Lower leg skin (tissue), 4 donors: Measurements from ENCODE around the gene BEND7. TPM values are rescaled to one million over a fixed set of nuclear protein-coding genes. Genes with fewer than 3 reads are reported as not detected.

ENCODE experiments used
- DNase-seq, 2 donors: peaks; one replicate each; pipeline ENCODE4 v3.0.0-alpha.2; 2019; ENCODE audit warnings: low spot score in 2 of 2
- H3K4me3 ChIP-seq: fragments of 200-600 bp; sonication (generic); 2 replicates; pipeline ENCODE4 v1.5.1; 2017; ENCODE audit warnings: mild to moderate bottlenecking, low read depth; ENCODE audit not compliant: poor library complexity, severe bottlenecking
- POLR2A ChIP-seq, 2 donors: fragments of 450-650 bp; IDR thresholded peaks; one replicate each; pipeline ENCODE4 v1.6.1; 2016 to 2017; ENCODE audit warnings: antibody characterized with exemption in 2 of 2, mild to moderate bottlenecking in 1 of 2, moderate library complexity in 1 of 2
- WGBS, 2 donors: methylation state at CpG; one replicate each; pipeline ENCODE4 v1.1.5; 2018; 5-methylcytosine and 5-hydroxymethylcytosine counted together
- intact Hi-C: fragments of 100-400 bp; cut with DNase I; formaldehyde crosslinking; loops from one replicate; pipeline ENCODE4 v1.15.0; 2023; ENCODE audit warnings: low total_unique reads
- total RNA-seq, 4 donors: library from RNA; depleted of rRNA; stranded (reverse); fragments of >200 nt; gene quantifications; one replicate each; pipeline ENCODE4 v1.1.0, GENCODE V29; 2016
- TF ChIP-seq, protein P1 (sequence below), 3 donors: fragments of 450-650 bp; IDR thresholded peaks; one replicate each; pipeline ENCODE4 v1.5.1; 2016; ENCODE audit warnings: antibody characterized with exemption in 3 of 3, mild to moderate bottlenecking in 3 of 3, moderate library complexity in 2 of 3

The BEND7 gene
- total RNA-seq, 4 donors from 2014 or later, result 3.7 to 8.1 (median 5.8) TPM

DNA sequence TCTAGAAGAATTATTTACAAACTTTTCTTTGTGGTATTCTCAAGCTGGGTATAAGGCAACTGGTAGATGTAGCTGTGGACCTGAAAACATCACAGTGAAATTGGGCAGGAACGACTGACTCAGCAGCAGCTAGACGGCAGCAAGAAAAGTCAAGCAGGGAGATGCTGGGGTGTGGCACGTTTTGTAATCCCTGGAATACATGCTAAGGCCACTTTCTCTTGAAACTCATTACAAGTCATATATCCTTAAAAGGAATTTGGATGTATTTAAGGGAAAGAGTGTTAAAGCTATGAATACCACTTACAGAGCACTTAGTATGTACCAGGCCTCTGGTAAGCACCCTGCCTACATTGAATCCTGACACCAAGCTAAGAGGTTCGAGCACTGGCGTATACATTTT, 17.4 kb downstream of the BEND7 start:
- H3K4me3 ChIP-seq, result no peak overlapping the region
- TF ChIP-seq POLR2A (IDR thresholded peaks at IDR 0.05), result no peak
- TF ChIP-seq, protein P1, sequence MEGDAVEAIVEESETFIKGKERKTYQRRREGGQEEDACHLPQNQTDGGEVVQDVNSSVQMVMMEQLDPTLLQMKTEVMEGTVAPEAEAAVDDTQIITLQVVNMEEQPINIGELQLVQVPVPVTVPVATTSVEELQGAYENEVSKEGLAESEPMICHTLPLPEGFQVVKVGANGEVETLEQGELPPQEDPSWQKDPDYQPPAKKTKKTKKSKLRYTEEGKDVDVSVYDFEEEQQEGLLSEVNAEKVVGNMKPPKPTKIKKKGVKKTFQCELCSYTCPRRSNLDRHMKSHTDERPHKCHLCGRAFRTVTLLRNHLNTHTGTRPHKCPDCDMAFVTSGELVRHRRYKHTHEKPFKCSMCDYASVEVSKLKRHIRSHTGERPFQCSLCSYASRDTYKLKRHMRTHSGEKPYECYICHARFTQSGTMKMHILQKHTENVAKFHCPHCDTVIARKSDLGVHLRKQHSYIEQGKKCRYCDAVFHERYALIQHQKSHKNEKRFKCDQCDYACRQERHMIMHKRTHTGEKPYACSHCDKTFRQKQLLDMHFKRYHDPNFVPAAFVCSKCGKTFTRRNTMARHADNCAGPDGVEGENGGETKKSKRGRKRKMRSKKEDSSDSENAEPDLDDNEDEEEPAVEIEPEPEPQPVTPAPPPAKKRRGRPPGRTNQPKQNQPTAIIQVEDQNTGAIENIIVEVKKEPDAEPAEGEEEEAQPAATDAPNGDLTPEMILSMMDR (IDR thresholded peaks at IDR 0.05), result no peak
- WGBS, 2 donors, result 67 to 71% methylated on average over 5 of the region's 5 CpGs
- no peak for DNase-seq
- intact Hi-C loops, result no loop called here

DNA sequence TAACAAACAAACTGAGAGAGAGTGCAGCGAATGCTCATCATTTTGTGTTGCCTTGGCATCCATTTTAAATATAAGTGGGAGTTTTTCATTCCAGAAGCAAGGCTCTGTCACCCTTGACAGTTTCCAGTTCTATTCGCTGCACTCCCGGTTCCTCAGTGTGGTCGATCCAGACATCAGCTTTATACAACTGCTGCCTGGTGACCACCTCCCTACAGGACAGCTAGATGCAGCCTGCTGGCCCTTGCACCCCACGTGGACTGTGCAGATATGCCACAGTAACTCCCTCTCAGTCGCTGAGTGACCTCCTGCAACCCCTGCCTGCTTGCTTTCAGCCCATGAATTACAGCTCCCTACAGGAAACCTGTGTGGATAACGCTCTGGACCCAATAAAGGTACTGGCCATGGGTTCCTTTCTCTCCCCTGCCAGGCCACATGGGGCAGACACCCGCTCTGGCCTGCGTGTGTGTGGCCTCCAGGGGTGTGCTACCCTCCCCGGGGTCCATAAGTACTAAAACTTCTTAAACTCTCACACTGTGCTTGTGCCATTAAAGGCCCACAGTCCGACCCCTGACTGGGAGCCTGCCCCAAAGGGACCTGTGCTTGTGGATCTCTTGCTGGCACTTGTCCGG, 23.6 kb downstream of the BEND7 start:
- no peak for DNase-seq
- intact Hi-C loops, result no loop called here
- WGBS, 2 donors, result 90 to 92% methylated on average over 12 of the region's 12 CpGs
- no peak overlapping the region for H3K4me3 ChIP-seq
- TF ChIP-seq, protein P1 (IDR thresholded peaks at IDR 0.05), result no peak
- no peak for TF ChIP-seq POLR2A (IDR thresholded peaks at IDR 0.05)

DNA sequence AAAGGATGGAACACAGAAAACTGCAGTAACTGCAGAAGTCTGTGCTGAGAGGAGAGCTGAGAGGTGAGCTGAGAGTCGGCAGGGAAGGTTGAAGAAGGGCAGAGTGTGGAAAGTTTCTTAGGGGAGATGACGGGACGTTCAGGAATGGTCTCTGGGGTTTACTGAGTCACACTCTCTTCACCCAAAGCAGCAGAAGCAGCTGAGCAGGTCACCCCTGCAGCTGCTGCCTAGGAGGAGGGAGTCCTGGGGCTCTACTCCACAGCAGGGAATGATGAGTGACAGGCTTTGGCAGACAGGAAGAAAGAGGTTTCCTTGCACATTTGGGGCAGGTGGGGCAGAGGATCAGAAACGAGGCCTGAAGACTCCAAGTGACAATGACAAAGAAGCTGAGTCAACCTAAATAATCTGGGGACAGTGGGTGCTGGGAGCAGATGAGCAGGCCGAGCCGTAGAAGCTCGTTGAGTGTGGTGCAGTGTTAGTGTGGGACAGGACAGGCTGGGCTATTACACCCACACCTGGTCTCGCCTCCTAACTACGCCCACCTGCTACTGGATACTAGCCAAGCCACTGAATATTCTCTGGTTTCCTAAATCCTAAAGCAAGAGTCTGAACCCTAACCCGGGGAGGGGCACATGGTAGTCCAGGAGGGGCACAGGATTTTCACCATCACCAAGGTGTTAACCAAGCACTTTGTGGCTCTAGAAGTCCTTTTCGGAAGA, 24.9 kb downstream of the BEND7 start:
- no peak for DNase-seq
- no peak overlapping the region for H3K4me3 ChIP-seq
- 82% methylated on average over 11 of the region's 11 CpGs for WGBS, 2 donors
- intact Hi-C loops, result no loop called here
- TF ChIP-seq POLR2A (IDR thresholded peaks at IDR 0.05), result no peak
- TF ChIP-seq, protein P1 (IDR thresholded peaks at IDR 0.05), result no peak

GRCh38 chr10:13502380-13502779, 26.4 kb downstream of the BEND7 start:
- DNase-seq, result no peak
- H3K4me3 ChIP-seq, result no peak overlapping the region
- TF ChIP-seq POLR2A (IDR thresholded peaks at IDR 0.05), result no peak
- TF ChIP-seq, protein P1 (IDR thresholded peaks at IDR 0.05), result no peak
- 62 to 65% methylated on average over 9 of the region's 9 CpGs for WGBS, 2 donors
- intact Hi-C loops, result no loop called here

DNA sequence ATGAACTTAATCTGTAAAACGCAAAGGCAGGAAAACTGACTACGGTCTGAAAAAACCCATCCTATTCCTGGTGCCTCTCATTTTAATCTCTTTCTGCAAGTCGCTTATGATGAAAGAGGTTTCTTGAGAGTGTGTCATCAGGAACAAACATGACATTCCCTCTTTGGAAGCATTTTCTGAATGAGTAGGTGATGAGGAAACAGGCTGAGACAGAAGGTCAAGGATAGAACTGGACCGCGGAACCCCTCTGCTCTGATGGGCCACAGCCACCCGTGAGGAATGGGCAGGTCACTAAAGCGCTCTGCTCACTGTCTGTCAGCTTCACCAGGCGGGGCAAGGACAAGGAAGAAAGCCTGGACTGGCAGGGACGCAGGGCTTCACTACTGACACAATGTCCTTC, 28.6 kb downstream of the BEND7 start:
- intact Hi-C loops, result no loop called here
- 95 to 96% methylated on average over 9 of the region's 9 CpGs for WGBS, 2 donors
- DNase-seq, result no peak
- H3K4me3 ChIP-seq, result no peak overlapping the region
- TF ChIP-seq POLR2A (IDR thresholded peaks at IDR 0.05), result no peak
- TF ChIP-seq, protein P1 (IDR thresholded peaks at IDR 0.05), result no peak
